Measurements from ENCODE around the gene GSN.

The GSN gene

DNA sequence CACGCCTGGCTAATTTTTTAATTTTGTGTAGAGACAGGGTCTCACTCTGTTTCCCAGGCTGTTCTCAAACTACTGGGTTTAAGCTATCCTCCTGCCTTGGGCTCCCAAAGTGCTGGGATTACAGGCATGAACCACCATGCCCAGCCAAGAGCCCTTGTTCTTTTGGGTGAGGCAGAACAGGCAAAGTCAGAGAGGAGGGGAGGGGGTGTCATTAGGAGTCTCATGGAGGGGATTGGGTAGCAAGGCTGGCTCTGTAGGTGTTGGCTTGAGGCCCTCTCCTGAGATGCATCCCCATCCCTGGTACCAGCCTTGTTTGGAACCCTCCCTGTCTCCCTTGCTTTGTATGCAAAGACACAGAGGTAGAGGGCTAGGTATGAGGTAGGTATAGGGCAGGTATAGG lies 24.1 kb downstream of the GSN start:
- TF ChIP-seq, protein P1, sequence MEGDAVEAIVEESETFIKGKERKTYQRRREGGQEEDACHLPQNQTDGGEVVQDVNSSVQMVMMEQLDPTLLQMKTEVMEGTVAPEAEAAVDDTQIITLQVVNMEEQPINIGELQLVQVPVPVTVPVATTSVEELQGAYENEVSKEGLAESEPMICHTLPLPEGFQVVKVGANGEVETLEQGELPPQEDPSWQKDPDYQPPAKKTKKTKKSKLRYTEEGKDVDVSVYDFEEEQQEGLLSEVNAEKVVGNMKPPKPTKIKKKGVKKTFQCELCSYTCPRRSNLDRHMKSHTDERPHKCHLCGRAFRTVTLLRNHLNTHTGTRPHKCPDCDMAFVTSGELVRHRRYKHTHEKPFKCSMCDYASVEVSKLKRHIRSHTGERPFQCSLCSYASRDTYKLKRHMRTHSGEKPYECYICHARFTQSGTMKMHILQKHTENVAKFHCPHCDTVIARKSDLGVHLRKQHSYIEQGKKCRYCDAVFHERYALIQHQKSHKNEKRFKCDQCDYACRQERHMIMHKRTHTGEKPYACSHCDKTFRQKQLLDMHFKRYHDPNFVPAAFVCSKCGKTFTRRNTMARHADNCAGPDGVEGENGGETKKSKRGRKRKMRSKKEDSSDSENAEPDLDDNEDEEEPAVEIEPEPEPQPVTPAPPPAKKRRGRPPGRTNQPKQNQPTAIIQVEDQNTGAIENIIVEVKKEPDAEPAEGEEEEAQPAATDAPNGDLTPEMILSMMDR (IDR thresholded peaks at IDR 0.05): no peak
- Histone ChIP-seq H3K27ac (peak overlapping the region; percentile 92 to 95), H3K27me3 (no peaks in the 10 kb centered on the region), H3K36me3 (peaks cover 0 to 8% (median 8%) of the 10 kb centered on the region in 3 donors), H3K4me1 (peaks cover 19 to 100% (median 83%) of the 10 kb centered on the region in 4 donors), H3K4me3 (no peak overlapping the region), H3K9me3 (no peaks in the 10 kb centered on the region)
- peak in 1 of 2 donors; percentile 57 for DNase-seq
- intact Hi-C loops (cut with DNase I; ENCODE audit: low total_unique reads): no loop called here

DNA sequence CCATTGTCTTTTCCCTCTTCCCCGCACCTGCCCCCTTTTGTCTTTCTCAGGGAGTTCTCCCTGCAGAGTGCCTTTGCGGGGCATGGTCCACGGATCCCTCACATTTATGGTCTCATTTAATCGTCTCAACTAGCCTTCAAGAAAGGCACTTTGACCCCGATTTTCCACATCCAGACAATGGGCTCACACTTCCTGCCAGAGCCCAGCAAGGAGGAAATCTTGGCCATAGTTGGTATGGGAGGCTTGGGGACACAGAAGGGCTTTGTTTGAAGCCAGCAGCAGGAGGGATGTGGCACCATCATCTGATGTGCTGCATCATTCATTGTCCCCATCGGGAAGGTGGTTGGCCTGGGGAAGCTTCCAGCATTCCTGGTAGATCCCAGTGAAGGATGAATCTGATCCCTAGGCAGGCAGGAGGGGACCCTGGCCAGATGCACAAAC lies 24.9 kb downstream of the GSN start:
- TF ChIP-seq, protein P1 (IDR thresholded peaks at IDR 0.05): no peak
- DNase-seq: peak in 1 of 2 donors; percentile 53
- Histone ChIP-seq H3K27ac (peak overlapping the region; percentile 92 to 95), H3K27me3 (no peaks in the 10 kb centered on the region), H3K9me3 (no peaks in the 10 kb centered on the region), H3K4me1 (peaks cover 22 to 100% (median 83%) of the 10 kb centered on the region in 4 donors), H3K36me3 (peaks cover 0 to 8% (median 6%) of the 10 kb centered on the region in 3 donors), H3K4me3 (no peak overlapping the region)
- intact Hi-C loops (cut with DNase I; ENCODE audit: low total_unique reads): no loop called here

DNA sequence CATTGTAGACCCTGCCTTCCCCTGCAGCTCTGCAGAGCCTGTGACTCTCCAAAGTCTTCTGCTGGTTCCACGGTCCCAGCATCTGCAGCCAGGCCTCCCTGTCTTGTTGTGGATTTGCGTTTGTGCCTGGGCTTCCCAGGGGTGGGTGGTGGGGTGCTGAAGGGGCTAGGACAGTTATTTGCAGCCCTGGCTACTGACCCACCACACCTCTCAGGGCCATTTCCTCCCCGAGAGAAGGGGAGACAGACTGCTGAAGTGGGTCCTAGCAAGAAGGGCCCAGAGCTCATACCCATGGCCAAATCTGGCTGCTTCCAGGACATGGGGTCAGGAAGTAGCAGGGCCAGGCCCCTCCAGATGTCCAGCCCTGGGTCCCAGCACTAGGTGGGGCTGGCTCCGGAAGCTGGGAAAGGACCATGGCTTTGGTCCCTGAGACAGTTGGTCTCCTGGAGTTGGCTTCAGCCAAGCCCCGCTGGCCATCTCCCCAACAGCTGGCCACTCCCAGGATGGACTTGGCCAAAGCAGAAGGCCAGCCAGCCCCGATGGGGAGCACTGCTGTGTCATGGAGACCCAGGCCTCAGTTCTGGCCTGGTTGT lies 26.3 kb downstream of the GSN start:
- TF ChIP-seq, protein P1 (IDR thresholded peaks at IDR 0.05): no peak
- no peaks in the 10 kb centered on the region for H3K27me3 ChIP-seq
- DNase-seq: peak; percentile 70 to 86
- peaks cover 26 to 100% (median 82%) of the 10 kb centered on the region in 4 donors for H3K4me1 ChIP-seq
- peaks cover 0 to 8% (median 0%) of the 10 kb centered on the region in 3 donors for H3K36me3 ChIP-seq
- H3K27ac ChIP-seq: peak overlapping the region; percentile 92 to 95
- peak overlapping the region; percentile 17 to 20 for H3K4me3 ChIP-seq
- H3K9me3 ChIP-seq: no peaks in the 10 kb centered on the region
- intact Hi-C loops (cut with DNase I; ENCODE audit: low total_unique reads): no loop called here

DNA sequence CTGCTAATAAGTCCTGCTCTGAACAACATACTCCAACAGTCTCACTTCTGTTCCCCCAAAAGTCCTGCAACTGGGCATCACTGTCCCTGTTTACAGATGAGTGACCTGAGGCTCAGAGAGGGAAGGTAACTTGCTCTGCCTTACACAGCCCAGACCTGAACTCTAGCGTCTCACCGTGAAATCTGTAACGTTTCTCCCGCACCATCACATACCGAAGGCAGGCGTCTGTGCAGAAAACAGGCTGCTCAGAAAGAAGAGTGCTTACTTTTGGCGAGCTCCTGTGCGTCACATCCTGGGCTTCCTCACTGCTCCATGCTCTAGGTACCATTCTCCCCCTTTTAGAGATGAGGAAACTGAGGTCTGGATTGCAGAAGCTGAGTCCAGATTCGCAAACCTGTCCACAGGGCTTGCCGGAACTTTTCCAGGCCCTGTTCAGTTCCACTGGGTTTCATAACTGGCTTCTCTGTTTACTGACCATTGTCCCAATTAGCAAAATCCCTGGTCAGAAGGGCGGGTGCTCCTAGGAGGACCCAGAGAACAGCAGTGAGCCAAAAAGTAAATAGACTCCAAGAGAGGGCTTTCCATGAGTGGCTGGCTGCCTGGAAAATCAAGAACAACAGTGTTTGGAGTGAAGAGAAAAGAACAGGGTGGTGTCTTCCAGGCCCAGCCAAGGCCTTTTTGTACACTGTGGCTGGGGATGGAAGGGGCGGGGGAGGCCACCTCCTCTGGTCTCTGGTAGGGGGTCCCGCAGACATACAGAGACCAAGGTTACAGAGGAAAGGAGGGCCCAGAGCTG lies 27.1 kb downstream of the GSN start:
- H3K36me3 ChIP-seq: peaks cover 0 to 8% (median 0%) of the 10 kb centered on the region in 3 donors
- H3K4me1 ChIP-seq: peaks cover 26 to 94% (median 77%) of the 10 kb centered on the region in 4 donors
- DNase-seq: peak; percentile 89 to 92
- intact Hi-C loops (cut with DNase I; ENCODE audit: low total_unique reads): no loop called here
- peak overlapping the region; percentile 92 to 95 for H3K27ac ChIP-seq
- H3K27me3 ChIP-seq: no peaks in the 10 kb centered on the region
- TF ChIP-seq, protein P1 (IDR thresholded peaks at IDR 0.05): no peak
- no peaks in the 10 kb centered on the region for H3K9me3 ChIP-seq
- peak overlapping the region; percentile 17 to 20 for H3K4me3 ChIP-seq

DNA sequence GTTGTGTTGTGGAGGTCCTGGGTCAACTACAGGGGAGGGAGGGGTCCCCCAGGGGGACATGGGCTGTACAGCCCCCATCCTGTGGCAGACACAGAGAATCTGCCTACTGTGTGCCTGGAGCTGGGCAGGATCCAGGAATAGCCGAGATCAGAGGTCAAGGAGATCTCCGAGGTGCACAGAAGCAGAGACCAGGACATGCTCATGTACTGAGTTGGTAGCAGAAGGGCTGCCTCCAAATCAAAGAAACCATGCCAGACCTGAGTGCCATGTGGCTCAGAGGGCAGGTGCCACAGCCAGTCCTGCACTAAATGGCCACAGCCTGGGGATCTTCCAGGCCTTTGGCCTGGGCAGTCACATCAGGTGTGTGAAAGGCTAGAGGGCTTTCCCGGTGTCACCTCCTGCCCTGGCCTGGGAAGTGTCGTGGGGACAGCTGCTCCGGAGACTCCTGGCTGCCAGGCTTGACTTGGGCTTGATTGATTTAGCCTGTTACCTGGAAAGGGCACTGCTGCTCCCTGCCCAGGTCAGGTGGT lies 27.8 kb downstream of the GSN start:
- Histone ChIP-seq H3K27me3 (no peaks in the 10 kb centered on the region), H3K9me3 (no peaks in the 10 kb centered on the region), H3K4me1 (peaks cover 26 to 94% (median 74%) of the 10 kb centered on the region in 4 donors), H3K4me3 (no peak overlapping the region), H3K27ac (peak overlapping the region; percentile 92 to 95), H3K36me3 (peaks cover 0 to 8% (median 3%) of the 10 kb centered on the region in 3 donors)
- intact Hi-C loops (cut with DNase I; ENCODE audit: low total_unique reads): no loop called here
- DNase-seq: no peak
- TF ChIP-seq, protein P1 (IDR thresholded peaks at IDR 0.05): no peak
